Osteoblast (primary cell): ENCODE measurements around the gene FCRLB. TPM values are rescaled to one million over a fixed set of nuclear protein-coding genes. Genes with fewer than 3 reads are reported as not detected.

ENCODE experiments used
- DNase-seq: peaks from one replicate; pipeline ENCODE4 v3.0.0; 2011; ENCODE audit warnings: low spot score, mixed read lengths; ENCODE audit not compliant: insufficient read length; ENCODE audit errors: missing footprints
- H2AFZ ChIP-seq: 2 replicates; pipeline ENCODE4 v1.6.0; 2011; ENCODE audit warnings: mild to moderate bottlenecking, low read length
- H3K27ac ChIP-seq: 2 replicates; pipeline ENCODE4 v1.5.1; 2011; ENCODE audit warnings: mild to moderate bottlenecking, low read depth, low read length, moderate library complexity
- H3K27me3 ChIP-seq: 2 replicates; pipeline ENCODE4 v1.6.0; 2012; ENCODE audit warnings: mild to moderate bottlenecking, control low read depth, inconsistent platforms, low read length, moderate library complexity; ENCODE audit not compliant: insufficient read depth
- H3K36me3 ChIP-seq: 2 replicates; pipeline ENCODE4 v1.5.1; 2011; ENCODE audit warnings: mild to moderate bottlenecking, low read length, control low read depth, moderate library complexity; ENCODE audit not compliant: insufficient read depth
- H3K4me1 ChIP-seq: 2 replicates; pipeline ENCODE4 v1.5.1; 2011; ENCODE audit warnings: mild to moderate bottlenecking, low read length, control low read depth, moderate library complexity; ENCODE audit not compliant: insufficient read depth
- H3K4me2 ChIP-seq: 2 replicates; pipeline ENCODE4 v1.6.0; 2011; ENCODE audit warnings: mild to moderate bottlenecking, low read length; ENCODE audit not compliant: insufficient read depth
- H3K4me3 ChIP-seq: fragments of 200-600 bp; sonication (generic); 3 replicates; pipeline ENCODE4 v1.5.1; 2012; ENCODE audit warnings: mild to moderate bottlenecking, low read length, inconsistent platforms; ENCODE audit not compliant: insufficient read depth
- H3K79me2 ChIP-seq: 2 replicates; pipeline ENCODE4 v1.6.0; 2012; ENCODE audit warnings: mild to moderate bottlenecking, low read length, control low read depth, inconsistent platforms; ENCODE audit not compliant: insufficient read depth
- H3K9me3 ChIP-seq: 2 replicates; pipeline ENCODE4 v1.5.1; 2011; ENCODE audit warnings: low read depth, low read length, control low read depth
- H4K20me1 ChIP-seq: 2 replicates; pipeline ENCODE4 v1.6.0; 2012; ENCODE audit warnings: mild to moderate bottlenecking, low read length, control low read depth; ENCODE audit not compliant: insufficient read depth
- CTCF ChIP-seq: IDR thresholded peaks from 2 replicates; pipeline ENCODE4 v1.5.1; 2011; ENCODE audit warnings: mild to moderate bottlenecking, low read depth, low read length, moderate library complexity; ENCODE audit errors: extremely low read depth
- total RNA-seq: library from RNA; depleted of rRNA; stranded (reverse); fragments of >200 nt; gene quantifications from 2 replicates; pipeline ENCODE4 v1.2.3, GENCODE V29; 2012

The FCRLB gene
- total RNA-seq, 1 donor = 1.8 TPM

DNA sequence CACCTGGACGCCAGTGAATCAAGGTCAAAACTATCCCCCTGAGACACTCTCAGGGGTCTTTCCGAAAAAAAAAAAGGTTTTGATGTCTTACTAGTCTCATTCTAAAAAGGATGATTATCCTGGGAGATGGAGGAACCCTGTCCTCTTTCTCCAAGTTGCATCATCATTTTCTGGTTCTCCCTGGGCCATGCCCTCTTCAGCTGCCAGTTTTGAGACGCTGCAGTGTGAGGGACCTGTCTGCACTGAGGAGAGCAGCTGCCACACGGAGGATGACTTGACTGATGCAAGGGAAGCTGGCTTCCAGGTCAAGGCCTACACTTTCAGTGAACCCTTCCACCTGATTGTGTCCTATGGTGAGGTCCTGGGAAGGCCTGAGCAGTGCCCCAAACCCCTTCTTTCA is 10.8 kb upstream of the FCRLB start:
- Histone ChIP-seq H3K27me3 (no peaks in the 10 kb centered on the region), H3K36me3 (no peaks in the 10 kb centered on the region), H2AFZ (no peak overlapping the region), H3K4me1 (peaks cover 17% of the 10 kb centered on the region), H3K9me3 (no peaks in the 10 kb centered on the region), H3K4me3 (no peak overlapping the region), H4K20me1 (no peaks in the 10 kb centered on the region), H3K79me2 (no peaks in the 10 kb centered on the region), H3K4me2 (no peak overlapping the region), H3K27ac (no peak overlapping the region)
- TF ChIP-seq CTCF = no peak
- DNase-seq = no peak

- Histone ChIP-seq H3K4me2 (no peak overlapping the region), H3K79me2 (no peaks in the 10 kb centered on the region), H3K36me3 (no peaks in the 10 kb centered on the region), H3K4me3 (no peak overlapping the region), H3K27me3 (no peaks in the 10 kb centered on the region), H3K4me1 (peaks cover 17% of the 10 kb centered on the region), H4K20me1 (no peaks in the 10 kb centered on the region), H2AFZ (no peak overlapping the region), H3K9me3 (no peaks in the 10 kb centered on the region), H3K27ac (no peak overlapping the region)
- DNase-seq = no peak
- no peak for TF ChIP-seq CTCF
These were observed 2.6 kb upstream of the FCRLB start for GRCh38 chr1:161718559-161719324.

- H4K20me1 ChIP-seq = no peaks in the 10 kb centered on the region
- H2AFZ ChIP-seq = no peak overlapping the region
- no peaks in the 10 kb centered on the region for H3K79me2 ChIP-seq
- H3K9me3 ChIP-seq = no peaks in the 10 kb centered on the region
- no peak overlapping the region for H3K27ac ChIP-seq
- H3K4me3 ChIP-seq = no peak overlapping the region
- no peak overlapping the region for H3K4me2 ChIP-seq
- no peak for DNase-seq
- no peak for TF ChIP-seq CTCF
- no peaks in the 10 kb centered on the region for H3K27me3 ChIP-seq
- no peaks in the 10 kb centered on the region for H3K36me3 ChIP-seq
- peaks cover 17% of the 10 kb centered on the region for H3K4me1 ChIP-seq
These were observed 2.1 kb upstream of the FCRLB start for GRCh38 chr1:161719325-161719611.

GRCh38 chr1:161720422-161720821 is 922 bp upstream of the FCRLB start:
- peaks cover 18% of the 10 kb centered on the region for H3K4me1 ChIP-seq
- no peak for DNase-seq
- no peaks in the 10 kb centered on the region for H3K79me2 ChIP-seq
- no peaks in the 10 kb centered on the region for H3K27me3 ChIP-seq
- H3K4me3 ChIP-seq = no peak overlapping the region
- no peak overlapping the region for H3K27ac ChIP-seq
- no peak overlapping the region for H3K4me2 ChIP-seq
- no peaks in the 10 kb centered on the region for H3K36me3 ChIP-seq
- H4K20me1 ChIP-seq = no peaks in the 10 kb centered on the region
- H2AFZ ChIP-seq = no peak overlapping the region
- TF ChIP-seq CTCF = no peak
- H3K9me3 ChIP-seq = no peaks in the 10 kb centered on the region
